NK-92 treated with Interleukin-12 subunit alpha and Interleukin-12 subunit beta, amount 100 ng/mL, for 24 hours (cell line): Measurements from ENCODE around the gene SUPT20H.

Experiments
- DNase-seq: peaks from one replicate; lab custom pipeline; 2025; lab: John Stamatoyannopoulos, UW

Gene SUPT20H

GRCh38 chr13:37058910-37059847, at the start of gene SUPT20H:
Gene SUPT20H, minus strand, starts transcription at chr13:37059688. Its CDS starts 8,198 bp downstream, at chr13:37051490.
- DNase-seq: peak; percentile 70

- DNase-seq: no peak
Observed at GRCh38 chr13:37109051-37109678, 49.7 kb upstream of the SUPT20H start.

- no peak for DNase-seq
Observed at GRCh38 chr13:37107868-37108267, 48.4 kb upstream of the SUPT20H start.

DNA sequence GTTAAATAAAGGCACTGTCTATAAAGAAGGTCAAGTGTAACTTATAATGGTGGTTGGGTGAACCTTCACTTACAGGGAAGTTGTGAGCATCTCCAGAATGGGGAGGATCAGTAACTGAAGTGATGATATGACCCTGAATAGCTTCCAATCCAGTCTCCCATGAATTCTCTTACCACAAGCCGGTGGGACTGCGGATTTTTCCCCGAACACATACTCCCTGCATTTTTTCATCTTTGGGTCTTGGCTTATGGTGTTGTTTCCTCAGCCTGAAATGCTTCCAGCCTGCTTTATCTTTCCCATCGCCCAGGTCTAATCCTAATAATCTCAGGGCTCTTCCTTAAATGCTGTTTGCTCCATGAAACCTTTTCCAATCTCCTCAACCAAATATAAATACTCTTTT, 48.0 kb upstream of the SUPT20H start:
- DNase-seq: no peak

DNA sequence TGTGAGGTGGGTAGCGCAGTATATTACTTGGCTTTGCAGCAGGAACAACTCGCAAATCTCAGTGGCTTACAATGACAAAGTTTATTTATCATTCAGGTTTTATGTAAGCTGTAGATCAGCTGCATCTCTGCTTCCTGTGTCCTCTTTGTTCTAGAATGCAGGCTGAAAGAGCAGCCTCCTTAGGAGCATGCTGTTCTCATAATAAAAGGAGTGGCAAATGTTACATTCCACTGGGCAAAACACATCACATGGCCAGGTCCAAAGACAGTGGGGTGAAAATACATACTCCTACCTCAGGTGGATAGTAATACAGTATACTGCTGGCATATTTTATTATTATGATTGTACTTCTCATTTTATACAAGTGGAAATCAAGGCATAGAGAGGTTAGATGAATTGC, 47.2 kb upstream of the SUPT20H start:
- DNase-seq: no peak

GRCh38 chr13:37105251-37105714, 45.8 kb upstream of the SUPT20H start, which contains the start of gene CSNK1A1L:
Gene CSNK1A1L, minus strand, starts transcription at chr13:37105664. Its CDS starts 408 bp downstream, at chr13:37105256.
- no peak for DNase-seq

DNA sequence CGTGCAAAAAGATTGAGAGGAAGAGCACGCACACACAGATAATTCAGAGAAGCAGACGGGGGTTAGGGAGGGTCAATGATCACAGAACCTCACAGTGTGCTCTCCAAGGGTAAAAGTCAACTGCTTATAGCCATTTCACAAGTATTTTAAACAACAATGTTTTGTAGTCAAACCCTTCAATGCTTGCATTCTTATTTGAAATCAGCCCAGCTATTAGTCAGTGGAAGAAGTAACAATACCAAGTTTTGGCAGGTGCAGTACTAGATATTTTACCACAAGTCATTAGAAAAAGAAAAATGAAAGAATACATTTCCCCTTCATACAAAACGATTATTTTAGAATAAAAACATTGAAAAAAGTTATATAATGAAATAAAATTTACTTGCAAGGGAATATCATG, 43.4 kb upstream of the SUPT20H start:
- no peak for DNase-seq

- no peak for DNase-seq
Observed at GRCh38 chr13:37101201-37101600, 41.7 kb upstream of the SUPT20H start.

- DNase-seq: no peak
Observed at GRCh38 chr13:37100731-37101130, 41.2 kb upstream of the SUPT20H start.

DNA sequence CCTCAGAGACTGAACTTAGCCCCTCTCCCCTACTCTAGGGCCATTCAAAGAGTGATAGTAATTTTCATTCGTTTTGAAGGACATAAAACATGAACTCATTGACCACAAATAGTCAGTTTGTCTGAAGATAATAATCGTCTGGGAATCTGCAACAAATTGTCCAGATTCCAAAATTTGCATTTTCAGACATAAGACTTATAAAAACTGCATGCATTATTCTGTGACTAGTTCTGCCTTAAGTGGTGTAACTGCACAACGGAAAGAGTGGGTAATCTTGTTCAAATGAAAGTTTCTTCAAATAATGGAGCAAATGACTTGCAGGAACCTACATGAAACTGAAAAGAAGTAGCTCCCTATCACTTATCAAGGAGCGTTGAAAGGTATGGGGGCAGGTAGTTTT, 37.6 kb upstream of the SUPT20H start:
- no peak for DNase-seq

DNA sequence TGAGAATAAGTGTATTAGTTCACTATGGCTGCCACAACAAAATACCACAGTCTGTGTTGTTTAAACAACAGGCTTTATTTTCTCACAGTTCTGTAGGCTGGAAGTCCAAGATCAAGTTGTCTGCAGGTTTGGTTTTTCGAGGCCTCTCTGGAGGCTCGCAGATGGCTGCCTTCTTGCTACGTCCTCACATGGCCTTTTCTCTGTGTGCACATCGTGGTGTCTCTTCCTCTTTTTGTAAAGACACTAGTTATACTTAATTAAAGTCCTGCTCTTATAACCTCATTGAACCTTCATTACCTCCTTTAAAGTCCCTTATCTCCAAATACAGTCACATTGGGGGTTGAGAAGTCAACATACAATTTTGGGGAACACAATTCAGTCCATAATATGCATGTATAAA, 35.4 kb upstream of the SUPT20H start:
- no peak for DNase-seq

DNA sequence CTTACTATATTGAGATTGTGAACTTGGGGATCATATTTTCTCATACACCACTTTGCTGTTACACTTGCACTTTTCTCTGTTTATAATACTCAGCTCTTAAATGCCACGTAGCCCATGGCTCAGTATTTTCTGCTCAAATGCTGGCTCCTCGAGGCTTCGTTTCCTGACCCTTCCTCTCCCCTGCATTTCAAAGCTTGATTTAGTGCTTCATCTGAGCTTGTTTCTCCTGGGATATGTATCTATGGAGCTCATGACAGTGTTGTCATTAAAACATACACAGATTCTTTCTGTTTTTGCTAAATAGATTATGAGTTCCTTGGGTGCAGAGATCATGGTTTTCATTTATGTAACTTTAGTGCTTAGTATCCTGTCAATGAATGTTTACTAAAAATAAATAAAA, 34.6 kb upstream of the SUPT20H start:
- DNase-seq: no peak

DNA sequence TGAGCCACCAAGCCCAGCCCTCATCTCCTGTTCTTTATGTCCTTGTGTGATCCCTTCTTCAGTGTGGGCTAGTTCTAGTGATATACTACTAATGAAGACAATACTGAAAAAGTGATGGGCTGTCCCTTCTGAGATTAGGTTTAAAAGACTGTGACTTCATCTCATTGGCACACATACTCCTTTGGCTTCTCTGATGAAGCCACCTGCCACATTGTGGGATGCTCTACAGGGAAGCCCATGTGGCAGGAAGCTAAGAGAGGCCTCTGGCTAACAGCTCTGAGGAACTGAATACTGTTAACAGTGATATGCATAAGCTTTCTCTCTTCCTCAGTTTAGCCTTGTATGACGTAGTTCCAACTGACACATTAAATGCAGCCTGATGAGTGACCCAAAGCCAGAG, 32.3 kb upstream of the SUPT20H start:
- no peak for DNase-seq

DNA sequence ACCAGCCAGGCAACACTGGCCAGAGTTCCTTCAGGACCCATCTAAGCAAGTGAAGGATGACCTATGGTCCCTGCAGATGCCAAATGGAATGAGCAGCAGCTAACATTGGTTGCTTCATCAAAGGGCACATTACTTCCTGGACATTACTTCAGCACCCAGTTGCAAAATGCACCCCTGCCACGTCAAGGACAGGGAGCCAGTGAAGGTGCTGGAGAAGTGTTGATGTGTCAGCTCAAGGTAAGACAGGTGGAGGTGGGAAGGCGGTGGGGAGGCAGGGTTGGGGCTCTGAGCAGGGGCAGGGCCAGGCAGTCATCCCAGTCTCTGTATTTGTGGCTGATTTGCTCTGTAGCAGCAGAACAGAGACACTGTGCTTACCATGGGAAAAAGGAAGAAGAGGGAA, 31.4 kb upstream of the SUPT20H start:
- no peak for DNase-seq

GRCh38 chr13:37089495-37089894, 30.0 kb upstream of the SUPT20H start:
- no peak for DNase-seq

GRCh38 chr13:37087486-37087885, 28.0 kb upstream of the SUPT20H start:
- DNase-seq: no peak

GRCh38 chr13:37085606-37086005, 26.1 kb upstream of the SUPT20H start:
- no peak for DNase-seq

DNA sequence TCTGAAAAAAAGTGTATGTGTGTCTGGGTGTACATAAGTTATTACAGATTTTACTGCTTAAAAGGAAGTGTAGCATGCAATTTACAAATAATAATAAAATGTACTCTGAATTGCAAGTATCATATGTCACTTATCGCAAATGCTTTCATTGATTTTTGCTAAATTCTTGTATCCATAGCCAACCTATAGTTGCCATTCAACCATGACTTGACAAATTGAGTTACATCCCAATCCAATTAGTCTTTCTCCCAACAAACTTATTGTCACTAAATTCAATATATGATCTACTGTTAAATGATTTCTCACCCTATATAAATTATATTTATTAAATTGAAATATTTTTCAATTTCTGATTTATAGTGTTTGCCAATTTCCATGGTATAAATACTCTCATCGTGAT, 17.3 kb upstream of the SUPT20H start:
- no peak for DNase-seq

GRCh38 chr13:37075164-37075563, 15.7 kb upstream of the SUPT20H start:
- DNase-seq: no peak

GRCh38 chr13:37074703-37075102, 15.2 kb upstream of the SUPT20H start:
- DNase-seq: no peak

- no peak for DNase-seq
Observed at GRCh38 chr13:37072024-37072423, 12.5 kb upstream of the SUPT20H start.

DNA sequence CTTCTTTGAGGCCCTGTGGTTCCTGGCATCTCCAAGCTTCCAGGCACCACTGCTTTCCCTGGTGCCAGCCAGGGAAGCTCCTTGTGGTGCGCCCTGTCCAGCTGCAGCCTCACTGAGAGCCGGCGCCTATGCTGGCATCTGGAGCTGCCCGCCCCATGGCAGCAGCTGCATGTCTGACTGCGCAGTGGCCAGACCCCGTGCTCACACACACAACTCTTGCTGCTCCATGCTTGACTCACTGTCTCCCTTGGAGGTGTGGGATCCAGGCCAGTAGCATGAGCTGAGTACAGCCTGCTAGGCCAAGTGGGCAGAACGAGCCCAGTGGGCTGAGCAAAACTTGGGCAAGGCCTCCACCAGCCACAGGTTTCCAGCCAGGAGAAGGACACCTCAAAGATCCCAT, 11.5 kb upstream of the SUPT20H start:
- DNase-seq: no peak

- DNase-seq: no peak
Observed at GRCh38 chr13:37070145-37070695, 10.7 kb upstream of the SUPT20H start.
